Astrocyte of the cerebellum (primary cell): Measurements from ENCODE around the gene WDR59.

Experiments
- DNase-seq: peaks from one replicate; pipeline ENCODE4 v3.0.0-alpha.2; 2011; ENCODE audit warnings: low read depth
- H3K4me3 ChIP-seq: 2 replicates; pipeline ENCODE4 v1.5.1; 2011; ENCODE audit warnings: mild to moderate bottlenecking, low read depth, low read length, moderate library complexity
- in situ Hi-C: cut with HindIII; loops from 2 replicates; pipeline ENCODE4 v1.10.0; 2017; ENCODE audit warnings: low sequenced_read_pairs
- TF ChIP-seq, protein P1 (sequence below): IDR thresholded peaks from 2 replicates; pipeline ENCODE4 v1.5.1; 2012; ENCODE audit warnings: low read length, low read depth, moderate library complexity, mild to moderate bottlenecking; ENCODE audit errors: missing control alignments

The WDR59 gene

DNA sequence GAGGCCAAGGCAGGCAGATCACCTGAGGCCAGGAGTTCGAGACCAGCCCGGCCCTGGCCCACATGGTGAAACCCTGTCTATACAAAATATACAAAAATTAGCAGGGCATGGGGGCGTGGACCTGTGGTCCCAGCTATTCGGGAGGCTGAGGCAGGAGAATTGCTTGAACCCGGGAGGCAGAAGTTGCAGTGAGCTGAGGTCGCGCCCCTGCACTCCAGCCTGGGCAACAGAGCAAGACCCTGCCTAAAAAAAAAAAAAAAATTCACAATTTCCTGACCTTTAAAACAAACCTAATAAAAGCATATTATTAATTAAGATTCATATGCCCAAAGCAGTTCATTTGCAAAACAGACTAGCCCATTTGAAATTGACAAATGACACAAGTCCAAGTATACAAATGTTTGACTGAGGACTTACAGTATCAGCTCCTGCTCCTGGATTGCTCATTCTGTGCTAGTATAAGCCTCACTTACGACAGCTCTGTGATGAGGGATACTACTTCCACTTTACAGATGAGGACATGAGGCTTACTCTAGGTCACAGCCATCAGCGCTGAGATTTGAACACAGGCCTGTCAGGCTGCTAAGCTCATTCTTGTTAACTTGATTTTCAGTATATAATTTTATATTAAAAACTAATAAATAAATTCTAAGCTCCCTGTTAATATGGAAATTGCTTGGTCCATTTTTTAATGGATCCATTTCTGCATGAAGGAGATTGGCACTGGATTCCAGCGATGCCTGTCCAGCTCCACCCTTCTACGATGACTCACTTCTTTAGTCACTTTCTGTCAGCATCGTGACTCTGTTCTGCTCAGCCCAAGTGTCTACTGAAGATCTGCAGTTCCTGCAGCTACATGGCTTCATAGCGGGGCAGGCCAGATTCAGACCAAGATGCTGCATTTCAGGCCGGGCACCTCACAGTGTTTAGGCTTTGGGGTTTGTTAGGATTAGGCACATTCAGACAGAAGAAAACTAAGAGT lies 88.2 kb downstream of the WDR59 start:
- no peak overlapping the region for H3K4me3 ChIP-seq
- TF ChIP-seq, protein P1, sequence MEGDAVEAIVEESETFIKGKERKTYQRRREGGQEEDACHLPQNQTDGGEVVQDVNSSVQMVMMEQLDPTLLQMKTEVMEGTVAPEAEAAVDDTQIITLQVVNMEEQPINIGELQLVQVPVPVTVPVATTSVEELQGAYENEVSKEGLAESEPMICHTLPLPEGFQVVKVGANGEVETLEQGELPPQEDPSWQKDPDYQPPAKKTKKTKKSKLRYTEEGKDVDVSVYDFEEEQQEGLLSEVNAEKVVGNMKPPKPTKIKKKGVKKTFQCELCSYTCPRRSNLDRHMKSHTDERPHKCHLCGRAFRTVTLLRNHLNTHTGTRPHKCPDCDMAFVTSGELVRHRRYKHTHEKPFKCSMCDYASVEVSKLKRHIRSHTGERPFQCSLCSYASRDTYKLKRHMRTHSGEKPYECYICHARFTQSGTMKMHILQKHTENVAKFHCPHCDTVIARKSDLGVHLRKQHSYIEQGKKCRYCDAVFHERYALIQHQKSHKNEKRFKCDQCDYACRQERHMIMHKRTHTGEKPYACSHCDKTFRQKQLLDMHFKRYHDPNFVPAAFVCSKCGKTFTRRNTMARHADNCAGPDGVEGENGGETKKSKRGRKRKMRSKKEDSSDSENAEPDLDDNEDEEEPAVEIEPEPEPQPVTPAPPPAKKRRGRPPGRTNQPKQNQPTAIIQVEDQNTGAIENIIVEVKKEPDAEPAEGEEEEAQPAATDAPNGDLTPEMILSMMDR = no peak
- no peak for DNase-seq
- in situ Hi-C loops = no loop called here

DNA sequence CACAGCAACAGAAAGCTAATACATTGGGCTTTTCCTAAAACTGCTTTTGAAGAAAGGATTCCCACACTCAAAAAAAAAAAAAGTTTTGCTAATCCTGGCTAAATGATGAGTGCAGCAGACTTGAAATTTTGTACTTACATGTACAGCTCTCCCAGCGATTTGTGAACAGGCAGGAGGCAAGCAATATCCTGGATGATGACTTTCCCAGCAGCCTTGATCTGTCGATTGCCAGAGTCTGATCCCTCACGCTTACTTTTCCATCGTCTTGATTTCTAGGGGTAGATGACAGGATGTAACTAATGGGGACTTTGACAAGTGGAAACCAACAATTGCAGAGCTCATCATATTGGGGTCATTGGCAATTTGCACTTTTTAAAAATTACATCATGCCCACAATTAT lies 91.4 kb downstream of the WDR59 start:
- TF ChIP-seq, protein P1 = no peak
- in situ Hi-C loops = no loop called here
- no peak for DNase-seq
- no peak overlapping the region for H3K4me3 ChIP-seq

DNA sequence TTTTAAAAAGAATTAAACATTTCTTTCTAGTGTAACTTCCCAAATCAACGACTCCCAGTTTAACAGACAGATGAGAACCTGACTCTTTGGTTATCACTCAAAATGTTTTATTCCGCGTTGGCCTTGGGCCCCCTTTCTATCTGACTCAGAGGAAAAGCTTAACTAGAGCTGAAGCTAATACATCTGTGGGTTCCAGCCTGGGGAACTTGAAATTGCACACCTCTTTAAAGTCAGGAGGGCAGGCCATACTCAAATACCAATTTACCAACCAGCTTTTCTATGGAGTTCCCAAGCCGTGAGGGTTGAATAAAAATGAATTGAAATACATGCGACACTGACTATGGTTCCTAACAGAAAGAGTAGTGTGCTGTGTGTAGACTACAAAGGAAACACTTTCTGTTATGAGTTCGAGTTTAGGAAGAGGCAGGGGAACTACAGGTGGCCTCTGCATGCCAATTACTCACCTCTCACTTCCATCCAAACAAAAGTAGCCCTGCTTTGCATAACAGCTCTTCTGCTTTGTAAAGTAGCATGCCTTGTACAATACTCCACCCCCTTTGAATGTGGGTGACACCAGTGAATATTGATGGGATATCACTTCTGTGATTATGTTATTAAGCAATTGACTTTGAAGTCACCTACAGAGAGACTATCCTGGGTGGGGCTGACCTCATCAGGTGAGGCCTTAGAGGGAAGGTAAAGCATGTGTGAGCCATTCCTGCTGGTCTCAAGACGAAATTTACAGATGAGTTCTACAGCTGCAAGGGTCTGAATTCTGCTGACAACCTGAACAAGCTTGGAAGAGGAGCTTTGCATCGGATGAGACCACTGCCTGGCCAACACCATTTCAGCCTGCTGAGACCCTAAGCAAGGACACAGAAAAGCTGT lies 92.1 kb downstream of the WDR59 start:
- in situ Hi-C loops = no loop called here
- TF ChIP-seq, protein P1 = no peak
- no peak for DNase-seq
- no peak overlapping the region for H3K4me3 ChIP-seq

DNA sequence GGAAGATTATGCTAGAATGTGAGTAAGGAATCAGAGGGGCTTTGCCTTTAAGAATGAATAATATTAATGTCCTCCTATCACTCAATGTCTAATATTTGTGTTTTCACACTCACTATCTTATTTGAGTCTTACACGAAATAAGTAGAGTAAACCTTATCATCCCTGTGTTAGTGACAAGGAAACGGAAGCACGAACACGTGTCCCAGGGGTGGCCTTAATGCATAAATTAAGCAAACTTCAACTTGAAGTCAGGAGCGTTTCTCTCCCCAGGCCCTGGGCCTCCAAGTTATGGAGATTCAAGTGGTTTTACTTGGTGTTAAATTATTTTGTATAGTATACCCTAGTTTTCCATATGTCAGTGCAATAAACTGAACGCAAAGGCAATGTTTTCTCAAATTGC lies 96.0 kb downstream of the WDR59 start:
- in situ Hi-C loops = no loop called here
- no peak for DNase-seq
- TF ChIP-seq, protein P1 = no peak
- H3K4me3 ChIP-seq = no peak overlapping the region

DNA sequence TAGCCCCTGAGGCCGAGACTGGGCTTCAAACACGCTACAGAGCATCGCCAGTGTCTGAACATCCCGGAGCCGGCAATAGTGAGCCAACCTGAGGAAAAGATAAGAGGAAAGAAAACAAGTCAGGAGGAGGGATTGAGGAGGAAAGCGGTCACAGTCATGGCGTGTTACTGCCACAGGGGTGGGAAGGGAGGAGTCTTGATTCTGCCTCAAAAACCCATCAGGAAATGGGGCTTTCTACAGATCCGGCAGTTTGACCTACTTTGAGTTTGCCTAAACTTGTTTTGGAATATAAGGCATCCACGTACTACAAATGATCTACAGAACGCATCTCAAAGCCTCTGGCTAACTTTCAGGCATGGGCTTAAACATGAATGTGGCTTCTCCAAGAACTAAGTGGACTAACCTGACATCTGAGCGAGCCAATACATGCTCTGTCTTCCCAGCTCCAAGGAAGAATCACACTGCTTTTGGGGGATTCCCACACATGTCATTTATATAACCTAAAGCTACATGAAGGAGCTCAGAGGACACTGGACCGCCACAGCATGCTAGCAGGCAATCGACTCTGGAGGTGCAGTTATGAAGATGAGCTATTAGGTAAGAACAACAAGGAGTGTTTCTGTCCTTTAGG lies 96.6 kb downstream of the WDR59 start:
- no peak for DNase-seq
- TF ChIP-seq, protein P1 = no peak
- H3K4me3 ChIP-seq = no peak overlapping the region
- in situ Hi-C loops = no loop called here

DNA sequence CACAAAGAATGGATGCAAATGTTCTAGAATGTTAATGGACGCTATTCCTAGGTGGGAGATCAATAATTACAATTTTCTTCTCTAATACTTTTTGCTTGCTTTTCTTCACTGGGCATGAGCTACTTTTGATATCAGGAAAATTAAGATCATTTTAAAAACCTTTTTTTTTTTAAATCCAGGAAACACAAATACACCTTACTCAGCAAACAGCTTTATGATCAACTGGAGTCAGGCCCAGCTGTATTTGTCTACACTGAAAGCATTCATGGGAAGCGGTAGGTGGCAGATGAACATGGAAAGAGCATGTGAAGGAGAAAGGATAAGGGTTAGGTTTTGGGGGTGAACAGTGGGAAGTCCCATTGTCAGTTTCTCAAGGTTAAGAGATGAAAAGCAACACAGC lies 97.8 kb downstream of the WDR59 start:
- no peak overlapping the region for H3K4me3 ChIP-seq
- TF ChIP-seq, protein P1 = no peak
- in situ Hi-C loops = no loop called here
- DNase-seq = no peak
